ENCODE data around the gene ELOVL5.
"Not testable (repeated sequence)": the region's sequence is repeated elsewhere in the genome, so short reads cannot be mapped to it uniquely, and the experiment has no call there.

The ELOVL5 gene, protein sequence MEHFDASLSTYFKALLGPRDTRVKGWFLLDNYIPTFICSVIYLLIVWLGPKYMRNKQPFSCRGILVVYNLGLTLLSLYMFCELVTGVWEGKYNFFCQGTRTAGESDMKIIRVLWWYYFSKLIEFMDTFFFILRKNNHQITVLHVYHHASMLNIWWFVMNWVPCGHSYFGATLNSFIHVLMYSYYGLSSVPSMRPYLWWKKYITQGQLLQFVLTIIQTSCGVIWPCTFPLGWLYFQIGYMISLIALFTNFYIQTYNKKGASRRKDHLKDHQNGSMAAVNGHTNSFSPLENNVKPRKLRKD

DNA sequence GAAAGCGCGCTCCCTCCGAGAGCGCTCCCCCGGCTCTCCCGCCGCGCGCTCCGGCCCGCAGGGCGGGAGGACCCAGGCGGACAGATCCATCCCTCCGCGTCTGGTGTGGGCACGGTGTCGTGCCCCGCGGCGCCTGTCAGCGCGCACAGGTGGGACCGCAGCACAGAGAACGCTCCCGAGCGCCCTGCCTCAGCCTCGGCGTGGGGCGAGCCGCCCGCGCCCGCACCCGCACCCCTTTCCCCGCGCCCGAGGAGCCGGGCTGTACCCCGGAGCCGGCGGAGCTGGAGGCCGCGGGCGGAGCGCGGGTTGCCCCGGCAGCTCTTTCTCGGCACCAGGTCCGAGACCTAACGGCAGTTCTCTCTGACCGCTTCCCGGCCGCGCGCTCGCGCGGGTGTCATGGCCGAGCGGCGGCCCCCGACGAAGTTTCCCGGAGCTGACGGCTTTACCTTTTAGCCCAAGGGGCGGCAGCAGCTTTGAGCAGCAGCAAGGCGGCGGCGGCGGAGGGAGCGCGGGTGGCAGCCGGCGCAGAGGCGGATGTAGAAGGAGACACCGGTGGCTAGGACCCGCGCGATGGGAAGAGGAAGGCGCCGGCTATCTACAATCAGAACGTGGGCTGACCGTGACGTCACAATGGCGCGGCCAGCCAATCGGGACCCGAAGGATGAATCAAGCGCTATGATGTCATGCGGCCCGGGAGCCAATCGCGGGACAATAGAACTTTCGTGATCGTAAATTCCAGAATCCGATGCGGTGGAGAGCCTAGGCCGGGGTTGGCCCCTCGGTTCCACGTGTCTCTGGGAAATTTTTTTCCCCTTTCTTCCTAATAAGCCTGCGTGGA, at the start of gene ELOVL5:
Gene ELOVL5, minus strand, starts transcription at position 580 of the 838 bp plus-strand sequence. CDS start 53,251 bp downstream, outside the sequence.
- Histone ChIP-seq H3K9ac (ENCODE audit: low read length in 5 of 5) (peak within 1 kb of the TSS; percentile 90 to 100 (median 97)), H3K4me1 (ENCODE audit: control insufficient read depth in 5 of 5, insufficient read depth in 5 of 5, low read length in 5 of 5) (peaks cover 4 to 46% (median 40%) of the 10 kb centered on the region in 5 donors), H3K36me3 (ENCODE audit: control insufficient read depth in 5 of 5, insufficient read depth in 5 of 5, low read length in 5 of 5) (peaks cover 0 to 7% (median 3%) of the 10 kb centered on the region in 5 donors), H3K9me3 (ENCODE audit: control insufficient read depth in 5 of 5, low read length in 5 of 5) (no peaks in the 10 kb centered on the region), H3K4me3 (ENCODE audit: low read depth in 1 of 5, low read length in 5 of 5) (peak within 1 kb of the TSS; percentile 87 to 98 (median 94)), H3K27ac (ENCODE audit: low read depth, low read length) (peak within 1 kb of the TSS; percentile 99), H3K27me3 (ENCODE audit: control insufficient read depth in 5 of 5, insufficient read depth in 4 of 5, low read length in 5 of 5) (no peaks in the 10 kb centered on the region)

DNA sequence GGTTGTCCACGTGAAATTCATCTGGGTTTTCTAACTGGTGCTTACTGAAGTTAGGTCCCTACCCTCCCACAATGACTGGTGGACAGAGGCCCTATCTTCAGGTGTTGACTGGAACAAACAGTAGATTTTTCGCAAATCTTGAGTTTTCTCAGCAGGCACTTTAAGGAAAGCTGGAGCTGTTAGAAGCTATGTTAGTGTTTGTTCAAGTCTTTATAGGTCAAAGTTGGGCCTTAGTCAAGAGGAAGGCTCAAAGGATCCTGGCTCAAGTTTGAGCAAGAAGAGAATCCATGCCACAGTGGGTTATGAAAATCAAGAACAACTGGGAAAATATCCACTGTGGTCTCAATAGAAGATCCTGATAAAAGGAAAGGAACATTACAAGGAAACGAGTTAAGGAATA, 48.5 kb upstream of the ELOVL5 start:
- Histone ChIP-seq H3K9me3 (ENCODE audit: control insufficient read depth in 5 of 5, low read length in 5 of 5) (no peaks in the 10 kb centered on the region), H3K36me3 (ENCODE audit: control insufficient read depth in 5 of 5, insufficient read depth in 5 of 5, low read length in 5 of 5) (no peaks in the 10 kb centered on the region), H3K4me1 (ENCODE audit: control insufficient read depth in 5 of 5, insufficient read depth in 5 of 5, low read length in 5 of 5) (peaks cover 0 to 16% (median 5%) of the 10 kb centered on the region in 5 donors), H3K9ac (ENCODE audit: low read length in 5 of 5) (no peak overlapping the region), H3K4me3 (ENCODE audit: low read depth in 1 of 5, low read length in 5 of 5) (no peak overlapping the region), H3K27me3 (ENCODE audit: control insufficient read depth in 5 of 5, insufficient read depth in 4 of 5, low read length in 5 of 5) (no peaks in the 10 kb centered on the region), H3K27ac (ENCODE audit: low read depth, low read length) (peak overlapping the region; percentile 63)

DNA sequence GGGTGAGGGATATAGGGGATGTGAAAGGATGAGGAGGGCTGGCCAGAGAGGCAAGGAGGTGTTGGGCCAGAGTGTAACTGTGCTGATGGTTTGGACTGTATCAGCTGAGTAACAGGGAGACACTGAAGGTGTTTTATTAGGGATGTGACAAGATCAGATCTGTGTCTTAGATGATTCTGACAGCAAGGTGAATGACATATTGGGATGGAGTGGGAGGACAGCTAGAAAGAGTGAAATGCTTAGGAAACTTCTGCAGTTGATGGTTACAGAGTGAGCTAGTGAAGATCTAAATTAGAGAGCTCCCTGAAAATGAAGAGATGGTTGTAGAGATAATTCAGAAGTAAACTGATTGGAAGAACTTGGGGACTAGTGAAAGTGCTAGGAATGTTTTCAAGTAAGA, 47.2 kb upstream of the ELOVL5 start:
- Histone ChIP-seq H3K4me3 (ENCODE audit: low read depth in 1 of 5, low read length in 5 of 5) (no peak overlapping the region), H3K9ac (ENCODE audit: low read length in 5 of 5) (no peak overlapping the region), H3K27me3 (ENCODE audit: control insufficient read depth in 5 of 5, insufficient read depth in 4 of 5, low read length in 5 of 5) (no peaks in the 10 kb centered on the region), H3K4me1 (ENCODE audit: control insufficient read depth in 5 of 5, insufficient read depth in 5 of 5, low read length in 5 of 5) (peaks cover 0 to 16% (median 5%) of the 10 kb centered on the region in 5 donors), H3K36me3 (ENCODE audit: control insufficient read depth in 5 of 5, insufficient read depth in 5 of 5, low read length in 5 of 5) (no peaks in the 10 kb centered on the region), H3K9me3 (ENCODE audit: control insufficient read depth in 5 of 5, low read length in 5 of 5) (no peaks in the 10 kb centered on the region), H3K27ac (ENCODE audit: low read depth, low read length) (no peak overlapping the region)

DNA sequence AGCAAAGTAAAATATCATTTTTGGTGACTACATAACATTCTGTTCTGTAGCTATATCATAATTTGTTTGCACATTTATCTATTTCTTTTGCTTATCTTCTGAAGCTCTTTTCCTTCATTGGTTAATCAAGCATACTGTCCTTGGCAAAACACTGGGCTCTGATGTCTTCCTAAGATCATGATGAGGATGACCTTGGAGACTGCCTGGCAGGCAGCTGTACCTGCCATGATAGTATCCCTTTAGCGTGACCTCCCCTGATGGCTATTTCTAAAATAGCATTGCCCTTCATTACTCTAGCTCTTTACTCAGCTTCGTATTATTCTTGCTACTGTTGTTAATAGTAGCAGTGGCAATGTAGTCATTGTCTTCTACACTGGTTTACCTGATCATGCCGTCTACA, 46.0 kb upstream of the ELOVL5 start:
- Histone ChIP-seq H3K27ac (ENCODE audit: low read depth, low read length) (no peak overlapping the region), H3K9me3 (ENCODE audit: control insufficient read depth in 5 of 5, low read length in 5 of 5) (no peaks in the 10 kb centered on the region)

DNA sequence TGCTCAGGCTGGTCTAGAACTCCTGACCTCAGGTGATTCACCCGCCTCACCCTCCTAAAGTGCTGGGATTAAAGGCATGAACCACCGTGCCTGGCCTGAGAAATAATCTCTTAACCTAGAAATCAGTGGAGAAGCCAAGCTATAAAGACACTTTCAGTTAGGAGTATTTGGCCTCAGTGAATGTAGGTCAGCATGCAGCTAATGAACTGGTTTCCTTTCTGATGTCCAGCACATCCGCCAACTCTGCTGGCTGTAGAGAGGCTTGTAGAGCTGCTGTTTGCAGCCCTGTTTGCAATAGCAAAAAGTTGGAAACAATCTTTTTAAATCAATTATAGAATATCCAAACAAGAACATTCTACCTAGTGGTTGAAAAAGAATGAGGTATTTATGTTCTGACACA, 42.4 kb upstream of the ELOVL5 start:
- Histone ChIP-seq H3K4me3 (ENCODE audit: low read depth in 1 of 5, low read length in 5 of 5) (no peak overlapping the region), H3K36me3 (ENCODE audit: control insufficient read depth in 5 of 5, insufficient read depth in 5 of 5, low read length in 5 of 5) (no peaks in the 10 kb centered on the region), H3K27me3 (ENCODE audit: control insufficient read depth in 5 of 5, insufficient read depth in 4 of 5, low read length in 5 of 5) (no peaks in the 10 kb centered on the region), H3K4me1 (ENCODE audit: control insufficient read depth in 5 of 5, insufficient read depth in 5 of 5, low read length in 5 of 5) (peaks cover 0 to 5% (median 0%) of the 10 kb centered on the region in 5 donors), H3K9ac (ENCODE audit: low read length in 5 of 5) (no peak overlapping the region), H3K27ac (ENCODE audit: low read depth, low read length) (no peak overlapping the region), H3K9me3 (ENCODE audit: control insufficient read depth in 5 of 5, low read length in 5 of 5) (no peaks in the 10 kb centered on the region)

More for the DNA sequence above, 46.0 kb upstream of the ELOVL5 start:
- Histone ChIP-seq H3K27me3 (ENCODE audit: control insufficient read depth in 5 of 5, insufficient read depth in 4 of 5, low read length in 5 of 5) (no peaks in the 10 kb centered on the region), H3K9ac (ENCODE audit: low read length in 5 of 5) (no peak overlapping the region), H3K36me3 (ENCODE audit: control insufficient read depth in 5 of 5, insufficient read depth in 5 of 5, low read length in 5 of 5) (no peaks in the 10 kb centered on the region), H3K4me3 (ENCODE audit: low read depth in 1 of 5, low read length in 5 of 5) (no peak overlapping the region), H3K4me1 (ENCODE audit: control insufficient read depth in 5 of 5, insufficient read depth in 5 of 5, low read length in 5 of 5) (peaks cover 0 to 16% (median 5%) of the 10 kb centered on the region in 5 donors)

DNA sequence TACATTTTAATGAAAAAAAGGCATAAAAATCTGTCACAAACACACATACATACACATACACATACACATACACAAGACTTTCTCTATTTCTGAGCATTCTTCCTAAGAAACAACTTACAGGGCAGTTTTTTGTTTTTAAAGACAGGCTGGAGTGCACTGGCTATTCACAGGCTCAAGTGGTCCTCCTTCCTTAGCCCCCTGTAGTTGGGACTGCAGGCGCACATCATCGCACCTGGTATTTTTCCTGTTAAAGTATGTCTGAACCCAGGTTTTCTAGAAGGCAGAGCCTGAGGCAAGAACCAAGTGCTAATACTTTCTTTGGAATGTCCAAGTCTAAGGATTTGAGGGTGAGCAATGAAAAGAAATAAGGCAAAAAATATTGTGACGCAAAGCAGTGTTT, 41.3 kb upstream of the ELOVL5 start:
- Histone ChIP-seq H3K36me3 (ENCODE audit: control insufficient read depth in 5 of 5, insufficient read depth in 5 of 5, low read length in 5 of 5) (no peaks in the 10 kb centered on the region), H3K27me3 (ENCODE audit: control insufficient read depth in 5 of 5, insufficient read depth in 4 of 5, low read length in 5 of 5) (no peaks in the 10 kb centered on the region), H3K9ac (ENCODE audit: low read length in 5 of 5) (no peak overlapping the region), H3K27ac (ENCODE audit: low read depth, low read length) (no peak overlapping the region), H3K9me3 (ENCODE audit: control insufficient read depth in 5 of 5, low read length in 5 of 5) (no peaks in the 10 kb centered on the region), H3K4me1 (ENCODE audit: control insufficient read depth in 5 of 5, insufficient read depth in 5 of 5, low read length in 5 of 5) (peaks cover 0 to 5% (median 0%) of the 10 kb centered on the region in 5 donors), H3K4me3 (ENCODE audit: low read depth in 1 of 5, low read length in 5 of 5) (no peak overlapping the region)

DNA sequence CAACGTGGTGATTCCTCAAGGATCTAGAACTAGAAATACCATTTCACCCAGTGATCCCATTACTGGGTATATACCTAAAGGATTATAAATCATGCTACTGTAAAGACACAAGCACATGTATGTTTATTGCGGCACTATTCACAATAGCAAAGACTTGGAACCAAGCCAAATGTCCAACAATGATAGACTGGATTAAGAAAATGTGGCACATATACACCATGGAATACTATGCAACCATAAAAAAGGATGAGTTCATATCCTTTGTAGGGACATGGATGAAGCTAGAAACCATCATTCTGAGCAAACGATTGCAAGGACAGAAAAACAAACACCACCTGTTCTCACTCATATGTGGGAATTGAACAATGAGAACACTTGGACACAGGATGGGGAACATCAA, 39.9 kb upstream of the ELOVL5 start:
- not testable (repeated sequence) for H3K27ac ChIP-seq (ENCODE audit: low read depth, low read length); H3K4me3 ChIP-seq (ENCODE audit: low read depth in 1 of 5, low read length in 5 of 5); H3K4me1 ChIP-seq (ENCODE audit: control insufficient read depth in 5 of 5, insufficient read depth in 5 of 5, low read length in 5 of 5); H3K9ac ChIP-seq (ENCODE audit: low read length in 5 of 5); H3K36me3 ChIP-seq (ENCODE audit: control insufficient read depth in 5 of 5, insufficient read depth in 5 of 5, low read length in 5 of 5); H3K27me3 ChIP-seq (ENCODE audit: control insufficient read depth in 5 of 5, insufficient read depth in 4 of 5, low read length in 5 of 5); H3K9me3 ChIP-seq (ENCODE audit: control insufficient read depth in 5 of 5, low read length in 5 of 5)

DNA sequence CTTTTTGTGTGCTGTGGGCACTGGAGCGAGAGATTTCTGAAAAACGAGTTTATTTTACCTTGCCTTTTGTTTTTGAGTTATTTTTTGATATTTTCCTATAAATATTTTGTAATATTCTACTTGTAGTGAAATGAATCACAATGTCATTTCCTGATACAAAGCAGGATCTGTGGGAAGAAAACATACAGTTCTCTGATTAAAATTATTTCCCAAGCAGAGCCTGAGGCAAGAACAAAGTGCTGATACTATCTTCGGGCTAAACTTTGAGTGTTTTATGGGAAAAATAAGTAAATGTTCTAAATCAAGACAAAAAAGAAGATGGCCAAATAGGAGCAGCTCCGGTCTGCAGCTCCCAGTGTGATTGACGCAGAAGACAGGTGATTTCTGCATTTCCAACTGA, 33.7 kb upstream of the ELOVL5 start:
- Histone ChIP-seq H3K27me3 (ENCODE audit: control insufficient read depth in 5 of 5, insufficient read depth in 4 of 5, low read length in 5 of 5) (no peaks in the 10 kb centered on the region), H3K27ac (ENCODE audit: low read depth, low read length) (no peak overlapping the region), H3K4me3 (ENCODE audit: low read depth in 1 of 5, low read length in 5 of 5) (no peak overlapping the region), H3K36me3 (ENCODE audit: control insufficient read depth in 5 of 5, insufficient read depth in 5 of 5, low read length in 5 of 5) (no peaks in the 10 kb centered on the region), H3K9me3 (ENCODE audit: control insufficient read depth in 5 of 5, low read length in 5 of 5) (no peaks in the 10 kb centered on the region), H3K4me1 (ENCODE audit: control insufficient read depth in 5 of 5, insufficient read depth in 5 of 5, low read length in 5 of 5) (no peaks in the 10 kb centered on the region), H3K9ac (ENCODE audit: low read length in 5 of 5) (no peak overlapping the region)

DNA sequence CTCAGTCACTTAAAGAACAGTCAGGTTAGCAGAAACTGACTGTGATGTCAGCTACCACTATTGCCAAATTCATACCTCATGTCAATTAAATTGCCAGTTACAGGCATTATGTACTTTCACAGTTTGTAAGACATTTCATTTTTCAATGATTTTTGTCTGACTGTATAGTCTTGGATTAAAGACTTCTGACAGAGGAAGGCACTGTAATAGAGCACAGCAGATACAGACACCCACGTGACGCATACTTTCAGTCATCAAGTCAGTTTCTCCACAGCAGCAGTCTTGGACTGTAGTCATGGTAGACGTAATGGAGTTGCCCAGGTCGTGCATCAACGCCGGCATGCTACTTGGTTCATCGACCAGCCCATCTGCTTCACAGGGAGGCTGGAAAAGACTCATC, 29.5 kb upstream of the ELOVL5 start:
- H3K36me3 ChIP-seq (ENCODE audit: control insufficient read depth in 5 of 5, insufficient read depth in 5 of 5, low read length in 5 of 5), result no peaks in the 10 kb centered on the region
- H3K27me3 ChIP-seq (ENCODE audit: control insufficient read depth in 5 of 5, insufficient read depth in 4 of 5, low read length in 5 of 5), result no peaks in the 10 kb centered on the region
- no peak overlapping the region for H3K9ac ChIP-seq (ENCODE audit: low read length in 5 of 5)
- no peaks in the 10 kb centered on the region for H3K9me3 ChIP-seq (ENCODE audit: control insufficient read depth in 5 of 5, low read length in 5 of 5)
- peaks cover 0 to 6% (median 0%) of the 10 kb centered on the region in 5 donors for H3K4me1 ChIP-seq (ENCODE audit: control insufficient read depth in 5 of 5, insufficient read depth in 5 of 5, low read length in 5 of 5)
- H3K27ac ChIP-seq (ENCODE audit: low read depth, low read length), result no peak overlapping the region
- no peak overlapping the region for H3K4me3 ChIP-seq (ENCODE audit: low read depth in 1 of 5, low read length in 5 of 5)

DNA sequence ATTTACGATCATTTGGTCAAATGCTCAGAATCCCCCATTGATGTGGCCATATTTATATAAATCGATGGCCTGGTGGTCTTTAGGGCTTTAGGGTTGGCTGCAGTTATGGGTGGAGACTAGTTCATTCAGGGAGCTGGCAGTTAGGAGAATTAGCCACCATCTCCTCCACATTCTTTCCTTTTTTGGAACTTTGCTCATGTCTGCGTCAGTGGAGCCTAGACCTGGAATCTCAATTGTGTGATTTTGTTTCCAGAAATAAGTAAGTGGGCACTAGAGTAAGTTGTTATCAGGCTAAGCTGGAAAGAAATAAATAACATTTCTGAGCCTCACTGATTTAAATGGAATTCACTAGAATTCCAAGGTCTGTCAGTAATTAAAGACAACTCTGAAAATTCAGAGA, 29.0 kb upstream of the ELOVL5 start:
- Histone ChIP-seq H3K4me1 (ENCODE audit: control insufficient read depth in 5 of 5, insufficient read depth in 5 of 5, low read length in 5 of 5) (peaks cover 0 to 6% (median 0%) of the 10 kb centered on the region in 5 donors), H3K27ac (ENCODE audit: low read depth, low read length) (no peak overlapping the region), H3K36me3 (ENCODE audit: control insufficient read depth in 5 of 5, insufficient read depth in 5 of 5, low read length in 5 of 5) (no peaks in the 10 kb centered on the region)

More for the DNA sequence above, 29.0 kb upstream of the ELOVL5 start:
- H3K4me3 ChIP-seq (ENCODE audit: low read depth in 1 of 5, low read length in 5 of 5), result no peak overlapping the region
- H3K9me3 ChIP-seq (ENCODE audit: control insufficient read depth in 5 of 5, low read length in 5 of 5), result no peaks in the 10 kb centered on the region
- H3K9ac ChIP-seq (ENCODE audit: low read length in 5 of 5), result no peak overlapping the region
- H3K27me3 ChIP-seq (ENCODE audit: control insufficient read depth in 5 of 5, insufficient read depth in 4 of 5, low read length in 5 of 5), result no peaks in the 10 kb centered on the region

Data from subcutaneous abdominal adipose tissue (tissue), 5 donors.